Measurements from ENCODE around the gene KCNA10. TPM values are rescaled to one million over a fixed set of nuclear protein-coding genes. Genes with fewer than 3 reads are reported as not detected.

Gene KCNA10
- total and polyA plus RNA-seq, 3 donors from 2014 or later = 0.21 to 0.50 TPM; not detected in 1

DNA sequence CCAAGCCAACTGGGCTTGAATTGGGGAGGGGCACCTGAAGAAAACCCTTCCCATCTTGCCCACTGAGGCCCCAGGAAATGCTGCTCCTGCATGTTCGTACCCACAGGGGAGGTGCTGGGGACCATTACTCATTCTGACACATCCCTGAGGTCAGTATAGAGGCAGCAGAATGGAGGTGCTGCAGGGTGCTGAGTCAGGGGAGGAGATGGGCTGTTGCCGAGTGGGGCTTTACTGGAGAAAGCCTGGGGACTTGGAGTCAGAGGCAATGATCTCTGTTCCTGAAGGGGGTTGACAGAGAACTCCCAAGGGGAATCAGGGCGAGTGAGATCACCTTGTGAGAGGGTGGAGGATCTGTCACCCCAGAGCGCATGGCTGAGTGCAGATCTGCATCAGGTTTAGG lies 40.2 kb upstream of the KCNA10 start:
- WGBS, 2 donors = 76% methylated on average over 4 of the region's 4 CpGs

DNA sequence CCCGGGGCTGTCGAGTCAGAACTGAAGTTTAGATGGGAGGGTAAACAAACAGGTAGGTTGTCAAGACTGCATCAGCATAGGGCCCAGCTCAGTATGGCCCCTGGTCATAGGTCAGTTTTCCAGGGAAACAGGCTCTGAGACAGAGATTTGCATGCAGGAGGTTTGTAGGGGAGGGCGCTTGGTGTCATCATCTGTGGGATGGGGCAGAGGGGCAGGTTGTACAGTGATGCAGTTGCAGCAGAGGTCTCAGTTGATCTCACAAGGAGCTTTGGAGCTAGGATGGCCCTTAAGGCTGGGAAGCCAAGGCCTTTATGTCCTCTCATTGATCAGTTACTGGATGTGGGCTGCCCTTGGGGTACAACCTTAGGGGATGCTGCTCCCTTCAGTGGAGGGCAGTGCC lies 38.5 kb upstream of the KCNA10 start:
- intact Hi-C loops (cut with DNase I; ENCODE audit: low total_unique reads) = no loop called here
- WGBS, 2 donors = 74 to 91% methylated on average over 3 of the region's 3 CpGs
- Histone ChIP-seq H3K27me3 (no peaks in the 10 kb centered on the region), H3K4me1 (peaks cover 15% of the 10 kb centered on the region), H3K9me3 (no peaks in the 10 kb centered on the region), H3K27ac (no peak overlapping the region), H3K36me3 (ENCODE audit: low read depth, missing control alignments) (no peaks in the 10 kb centered on the region), H3K4me3 (no peak overlapping the region)
- no peak for DNase-seq
- TF ChIP-seq, protein P1, sequence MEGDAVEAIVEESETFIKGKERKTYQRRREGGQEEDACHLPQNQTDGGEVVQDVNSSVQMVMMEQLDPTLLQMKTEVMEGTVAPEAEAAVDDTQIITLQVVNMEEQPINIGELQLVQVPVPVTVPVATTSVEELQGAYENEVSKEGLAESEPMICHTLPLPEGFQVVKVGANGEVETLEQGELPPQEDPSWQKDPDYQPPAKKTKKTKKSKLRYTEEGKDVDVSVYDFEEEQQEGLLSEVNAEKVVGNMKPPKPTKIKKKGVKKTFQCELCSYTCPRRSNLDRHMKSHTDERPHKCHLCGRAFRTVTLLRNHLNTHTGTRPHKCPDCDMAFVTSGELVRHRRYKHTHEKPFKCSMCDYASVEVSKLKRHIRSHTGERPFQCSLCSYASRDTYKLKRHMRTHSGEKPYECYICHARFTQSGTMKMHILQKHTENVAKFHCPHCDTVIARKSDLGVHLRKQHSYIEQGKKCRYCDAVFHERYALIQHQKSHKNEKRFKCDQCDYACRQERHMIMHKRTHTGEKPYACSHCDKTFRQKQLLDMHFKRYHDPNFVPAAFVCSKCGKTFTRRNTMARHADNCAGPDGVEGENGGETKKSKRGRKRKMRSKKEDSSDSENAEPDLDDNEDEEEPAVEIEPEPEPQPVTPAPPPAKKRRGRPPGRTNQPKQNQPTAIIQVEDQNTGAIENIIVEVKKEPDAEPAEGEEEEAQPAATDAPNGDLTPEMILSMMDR (IDR thresholded peaks at IDR 0.05) = no peak
- no peak for TF ChIP-seq POLR2A (IDR thresholded peaks at IDR 0.05)

More for the DNA sequence above, 40.2 kb upstream of the KCNA10 start:
- Histone ChIP-seq H3K4me1 (peaks cover 15% of the 10 kb centered on the region), H3K27ac (no peak overlapping the region), H3K4me3 (no peak overlapping the region), H3K36me3 (ENCODE audit: low read depth, missing control alignments) (no peaks in the 10 kb centered on the region), H3K9me3 (no peaks in the 10 kb centered on the region), H3K27me3 (no peaks in the 10 kb centered on the region)
- TF ChIP-seq POLR2A (IDR thresholded peaks at IDR 0.05) = no peak
- TF ChIP-seq, protein P1 (IDR thresholded peaks at IDR 0.05) = no peak
- no peak for DNase-seq
- intact Hi-C loops (cut with DNase I; ENCODE audit: low total_unique reads) = no loop called here

DNA sequence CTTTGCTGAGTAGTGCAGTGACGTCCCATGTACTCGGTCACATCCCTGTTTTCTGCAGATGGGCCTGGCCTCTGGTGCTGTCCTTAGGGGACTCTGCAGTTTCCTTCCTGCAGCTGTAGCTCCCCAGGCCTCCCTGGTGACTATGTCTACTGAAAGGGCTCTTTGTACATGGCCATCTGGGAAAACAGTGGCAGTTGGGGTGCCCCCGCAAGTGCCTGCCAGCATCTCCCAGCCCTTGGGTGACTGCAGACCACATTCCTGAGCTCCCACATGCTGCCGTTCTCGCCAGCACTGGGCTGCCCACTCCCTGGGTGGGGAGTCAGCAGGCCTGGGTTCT lies 37.5 kb upstream of the KCNA10 start:
- 37 to 56% methylated on average over 2 to 5 of the region's 5 CpGs for WGBS, 2 donors
- H3K4me3 ChIP-seq = no peak overlapping the region
- peaks cover 15% of the 10 kb centered on the region for H3K4me1 ChIP-seq
- no peaks in the 10 kb centered on the region for H3K9me3 ChIP-seq
- H3K36me3 ChIP-seq (ENCODE audit: low read depth, missing control alignments) = no peaks in the 10 kb centered on the region
- intact Hi-C loops (cut with DNase I; ENCODE audit: low total_unique reads) = no loop called here
- TF ChIP-seq, protein P1 (IDR thresholded peaks at IDR 0.05) = no peak
- no peak for TF ChIP-seq POLR2A (IDR thresholded peaks at IDR 0.05)
- peak; percentile 46 for DNase-seq
- no peaks in the 10 kb centered on the region for H3K27me3 ChIP-seq
- no peak overlapping the region for H3K27ac ChIP-seq

DNA sequence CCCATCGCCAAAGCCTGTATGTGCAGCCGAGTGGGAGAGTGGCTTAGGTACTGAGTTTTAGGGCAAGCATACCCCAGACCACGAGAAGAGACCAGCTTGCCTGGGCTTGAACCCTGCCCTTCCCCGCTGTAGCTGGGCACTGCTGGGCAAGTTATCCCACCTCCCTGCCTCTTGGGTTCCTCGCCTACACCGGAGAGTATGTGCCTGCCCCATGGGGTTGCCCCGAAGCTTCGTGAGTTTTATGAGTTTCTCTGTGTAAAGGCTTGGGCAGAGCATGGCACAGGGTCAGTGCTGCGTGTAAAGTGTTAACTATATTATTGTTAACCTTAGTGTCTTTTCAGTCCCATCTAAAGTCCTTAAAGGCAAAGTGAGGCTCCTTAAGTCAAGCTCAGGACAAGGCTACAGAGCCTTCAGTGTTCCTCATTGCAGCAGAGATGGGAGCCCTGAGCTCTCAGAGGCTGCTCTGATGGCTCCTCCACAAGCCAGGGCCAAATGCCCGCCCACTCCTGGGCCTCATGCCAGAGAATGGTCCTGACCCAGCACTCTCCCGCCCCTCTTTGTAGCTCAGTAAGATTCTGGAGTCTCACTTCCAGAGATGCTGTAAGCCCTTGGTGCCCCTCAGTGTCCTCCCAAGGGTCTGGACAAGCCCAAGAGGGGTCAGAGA lies 37.0 kb upstream of the KCNA10 start:
- WGBS, 2 donors = 35 to 64% methylated on average over 5 to 11 of the region's 11 CpGs
- intact Hi-C loops (cut with DNase I; ENCODE audit: low total_unique reads) = no loop called here
- Histone ChIP-seq H3K4me1 (peaks cover 15% of the 10 kb centered on the region), H3K36me3 (ENCODE audit: low read depth, missing control alignments) (no peaks in the 10 kb centered on the region), H3K4me3 (peak overlapping the region; percentile 38 to 48), H3K27ac (no peak overlapping the region), H3K9me3 (no peaks in the 10 kb centered on the region), H3K27me3 (no peaks in the 10 kb centered on the region)
- TF ChIP-seq POLR2A (IDR thresholded peaks at IDR 0.05) = no peak
- TF ChIP-seq, protein P1 (IDR thresholded peaks at IDR 0.05) = no peak
- DNase-seq = peak; percentile 86
